Retinal pigment epithelial cell (primary cell): ENCODE results near the gene AKR1B1.

Source experiments
- DNase-seq: peaks from one replicate; pipeline ENCODE4 v3.0.0-alpha.2; 2010; ENCODE audit warnings: low read depth
- H3K4me3 ChIP-seq: 2 replicates; pipeline ENCODE4 v1.5.1; 2011; ENCODE audit warnings: mild to moderate bottlenecking, low read length, control low read depth, moderate library complexity
- TF ChIP-seq, protein P1 (sequence below): conservative IDR thresholded peaks from 2 replicates; pipeline ENCODE4 v1.5.1; 2011; ENCODE audit warnings: low read depth, low read length, control low read depth, inconsistent platforms

AKR1B1 gene

DNA sequence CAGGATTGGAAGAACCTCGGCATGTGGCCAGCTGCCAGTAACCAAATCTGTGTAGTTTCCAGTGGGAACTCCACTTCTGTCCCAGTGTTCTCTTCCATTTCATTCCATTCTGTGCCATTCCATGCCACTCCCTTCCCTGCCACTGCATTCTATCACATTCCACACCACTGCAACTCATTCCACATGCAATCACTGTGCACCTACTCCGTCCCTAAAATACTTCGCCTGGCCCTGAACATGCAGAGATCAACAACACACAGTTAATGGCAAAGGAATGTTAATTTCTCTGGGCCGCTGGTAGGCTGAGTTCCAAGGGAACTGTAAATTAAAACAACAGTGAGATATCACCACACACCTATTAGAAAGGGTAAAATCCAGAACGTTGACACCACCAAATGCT lies 64.8 kb downstream of the AKR1B1 start:
- TF ChIP-seq, protein P1, sequence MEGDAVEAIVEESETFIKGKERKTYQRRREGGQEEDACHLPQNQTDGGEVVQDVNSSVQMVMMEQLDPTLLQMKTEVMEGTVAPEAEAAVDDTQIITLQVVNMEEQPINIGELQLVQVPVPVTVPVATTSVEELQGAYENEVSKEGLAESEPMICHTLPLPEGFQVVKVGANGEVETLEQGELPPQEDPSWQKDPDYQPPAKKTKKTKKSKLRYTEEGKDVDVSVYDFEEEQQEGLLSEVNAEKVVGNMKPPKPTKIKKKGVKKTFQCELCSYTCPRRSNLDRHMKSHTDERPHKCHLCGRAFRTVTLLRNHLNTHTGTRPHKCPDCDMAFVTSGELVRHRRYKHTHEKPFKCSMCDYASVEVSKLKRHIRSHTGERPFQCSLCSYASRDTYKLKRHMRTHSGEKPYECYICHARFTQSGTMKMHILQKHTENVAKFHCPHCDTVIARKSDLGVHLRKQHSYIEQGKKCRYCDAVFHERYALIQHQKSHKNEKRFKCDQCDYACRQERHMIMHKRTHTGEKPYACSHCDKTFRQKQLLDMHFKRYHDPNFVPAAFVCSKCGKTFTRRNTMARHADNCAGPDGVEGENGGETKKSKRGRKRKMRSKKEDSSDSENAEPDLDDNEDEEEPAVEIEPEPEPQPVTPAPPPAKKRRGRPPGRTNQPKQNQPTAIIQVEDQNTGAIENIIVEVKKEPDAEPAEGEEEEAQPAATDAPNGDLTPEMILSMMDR = no peak
- no peak for DNase-seq
- H3K4me3 ChIP-seq = no peak overlapping the region
